Transverse colon (tissue), 4 donors: ENCODE results near the gene ROGDI. TPM values are rescaled to one million over a fixed set of nuclear protein-coding genes. Genes with fewer than 3 reads are reported as not detected.

ENCODE experiments used
- DNase-seq: peaks from one replicate; pipeline ENCODE4 v3.0.0-alpha.2; 2019
- H3K27ac ChIP-seq, 4 donors: fragments of 200-600 bp; sonication (generic); 2 replicates each; pipeline ENCODE4 v1.5.1; 2016 to 2018; ENCODE audit warnings: inconsistent platforms in 4 of 4
- H3K27me3 ChIP-seq: fragments of 200-600 bp; sonication (generic); 2 replicates; pipeline ENCODE4 v1.5.1; 2017; ENCODE audit warnings: inconsistent platforms
- H3K36me3 ChIP-seq, 4 donors: fragments of 200-600 bp; sonication (generic); 2 replicates each; pipeline ENCODE4 v1.5.1; 2017 to 2019; ENCODE audit warnings: inconsistent platforms in 4 of 4
- H3K4me1 ChIP-seq, 4 donors: fragments of 200-600 bp; sonication (generic); 2 replicates each; pipeline ENCODE4 v1.5.1; 2017 to 2020; ENCODE audit warnings: inconsistent platforms in 4 of 4
- H3K4me3 ChIP-seq, 4 donors: fragments of 200-600 bp; sonication (generic); 1 replicate in 1 of 4; 2 replicates in 3 of 4; pipeline versions ENCODE4 v1.5.1 to v1.6.1; 2017 to 2019; ENCODE audit warnings: inconsistent platforms in 4 of 4
- H3K9me3 ChIP-seq, 2 donors: fragments of 200-600 bp; sonication (generic); 2 replicates each; pipeline ENCODE4 v1.5.1; 2017 to 2019; ENCODE audit warnings: inconsistent platforms in 2 of 2
- EP300 ChIP-seq: sonication (generic); formaldehyde crosslinking; IDR thresholded peaks from one replicate; pipeline ENCODE4 v1.6.1; 2017; ENCODE audit warnings: antibody characterized with exemption, low read depth
- POLR2A ChIP-seq: fragments of 450-650 bp; IDR thresholded peaks from one replicate; pipeline ENCODE4 v1.6.1; 2016; ENCODE audit warnings: antibody characterized with exemption, mild to moderate bottlenecking, moderate library complexity
- POLR2AphosphoS5 ChIP-seq, 3 donors: sonication (generic); formaldehyde crosslinking; IDR thresholded peaks; one replicate each; pipeline ENCODE4 v1.6.1; 2016; ENCODE audit warnings: antibody characterized with exemption in 3 of 3
- WGBS, 2 donors: methylation state at CpG; one replicate each; pipeline ENCODE4 v1.1.5; 2018; ENCODE audit warnings: low coverage in 1 of 2; 5-methylcytosine and 5-hydroxymethylcytosine counted together
- in situ Hi-C, 4 donors: fragments of 200-750 bp; cut with MboI; loops; one replicate each; pipeline versions ENCODE4 v1.15.0 to v1.15.1; 2017; ENCODE audit warnings: low sequenced_read_pairs in 3 of 4, low pct_ligation_motif_present in 1 of 4, low pct_unique_long_range_greater_than_20kb in 1 of 4
- intact Hi-C: fragments of 100-400 bp; cut with DNase I; formaldehyde crosslinking; loops from one replicate; pipeline ENCODE4 v1.15.1; 2023; ENCODE audit warnings: low total_unique reads
- total RNA-seq, 4 donors: library from RNA; depleted of rRNA; stranded (reverse); fragments of >200 nt; gene quantifications; one replicate each; pipeline ENCODE4 v1.1.0, GENCODE V29; 2016
- TF ChIP-seq, protein P1 (sequence below), 5 experiments: fragments of 200-600 bp in 3 of 5; fragments of 450-650 bp in 2 of 5; sonication (generic) in 3 of 5; IDR thresholded peaks; 1 replicate in 2 of 5; 2 replicates in 3 of 5; pipeline ENCODE4 v1.5.1; 2016 to 2017; ENCODE audit warnings: antibody characterized with exemption in 5 of 5, inconsistent platforms in 3 of 5, mild to moderate bottlenecking in 2 of 5, moderate library complexity in 1 of 5

Gene ROGDI
- total RNA-seq, 4 donors from 2014 or later, result 28.1 to 75.2 (median 43.7) TPM

DNA sequence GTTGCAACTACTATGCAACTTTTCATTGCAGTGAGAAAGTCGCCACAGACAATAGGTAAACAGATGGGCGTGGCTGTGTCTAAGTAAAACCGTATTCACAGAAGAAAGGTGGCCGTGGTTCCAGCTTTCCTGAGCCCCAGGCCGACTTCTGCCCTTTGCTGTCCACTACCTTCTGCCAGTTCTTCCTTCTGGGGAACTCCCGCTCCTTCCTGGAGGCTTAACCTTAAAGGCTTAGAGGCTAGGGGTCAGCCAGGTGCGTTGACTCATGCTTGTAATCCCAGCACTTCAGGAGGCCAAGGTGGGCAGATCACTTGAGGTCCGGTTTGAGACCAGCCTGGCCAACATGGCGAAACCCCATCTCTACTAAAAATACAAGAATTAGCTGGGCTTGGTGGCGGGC is 12.2 kb downstream of the ROGDI start:
- TF ChIP-seq EP300 (no peak), POLR2AphosphoS5 (IDR thresholded peaks at IDR 0.05) (no peak), POLR2A (no peak)
- TF ChIP-seq, protein P1, sequence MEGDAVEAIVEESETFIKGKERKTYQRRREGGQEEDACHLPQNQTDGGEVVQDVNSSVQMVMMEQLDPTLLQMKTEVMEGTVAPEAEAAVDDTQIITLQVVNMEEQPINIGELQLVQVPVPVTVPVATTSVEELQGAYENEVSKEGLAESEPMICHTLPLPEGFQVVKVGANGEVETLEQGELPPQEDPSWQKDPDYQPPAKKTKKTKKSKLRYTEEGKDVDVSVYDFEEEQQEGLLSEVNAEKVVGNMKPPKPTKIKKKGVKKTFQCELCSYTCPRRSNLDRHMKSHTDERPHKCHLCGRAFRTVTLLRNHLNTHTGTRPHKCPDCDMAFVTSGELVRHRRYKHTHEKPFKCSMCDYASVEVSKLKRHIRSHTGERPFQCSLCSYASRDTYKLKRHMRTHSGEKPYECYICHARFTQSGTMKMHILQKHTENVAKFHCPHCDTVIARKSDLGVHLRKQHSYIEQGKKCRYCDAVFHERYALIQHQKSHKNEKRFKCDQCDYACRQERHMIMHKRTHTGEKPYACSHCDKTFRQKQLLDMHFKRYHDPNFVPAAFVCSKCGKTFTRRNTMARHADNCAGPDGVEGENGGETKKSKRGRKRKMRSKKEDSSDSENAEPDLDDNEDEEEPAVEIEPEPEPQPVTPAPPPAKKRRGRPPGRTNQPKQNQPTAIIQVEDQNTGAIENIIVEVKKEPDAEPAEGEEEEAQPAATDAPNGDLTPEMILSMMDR (IDR thresholded peaks at IDR 0.05), result no peak
- Histone ChIP-seq H3K4me3 (no peak overlapping the region), H3K36me3 (no peaks in the 10 kb centered on the region), H3K27me3 (no peaks in the 10 kb centered on the region), H3K9me3 (no peaks in the 10 kb centered on the region), H3K27ac (no peak overlapping the region), H3K4me1 (peaks cover 0 to 7% (median 0%) of the 10 kb centered on the region in 4 donors)
- in situ Hi-C loops, result no loop called here
- no peak for DNase-seq
- intact Hi-C loops, result no loop called here
- WGBS, 2 donors, result 58% methylated on average over 10 of the region's 10 CpGs; no CpG with 5 or more reads in 1 of the 2 donors

DNA sequence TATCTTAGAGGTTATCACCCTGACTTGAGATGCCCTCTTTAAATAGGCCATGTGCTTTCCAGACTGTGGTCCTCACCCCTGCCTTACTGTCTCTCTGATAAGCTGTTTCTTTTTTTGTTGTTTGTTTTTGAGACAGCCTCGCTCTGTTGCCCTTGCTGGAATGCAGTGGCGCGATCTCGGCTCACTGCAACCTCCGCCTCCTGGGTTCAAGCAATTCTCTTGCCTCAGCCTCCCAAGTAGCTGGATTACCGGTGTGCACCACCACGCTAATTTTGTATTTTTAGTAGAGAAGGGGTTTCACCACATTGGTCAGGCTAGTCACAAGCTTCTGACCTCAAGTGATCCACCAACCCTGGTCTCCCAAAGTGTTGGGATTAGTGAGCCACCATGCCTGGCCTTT is 13.5 kb downstream of the ROGDI start:
- 83 to 87% methylated on average over 7 of the region's 7 CpGs for WGBS, 2 donors
- H3K27me3 ChIP-seq, result no peaks in the 10 kb centered on the region
- H3K36me3 ChIP-seq, result no peaks in the 10 kb centered on the region
- TF ChIP-seq POLR2AphosphoS5 (IDR thresholded peaks at IDR 0.05), result no peak
- no peak overlapping the region for H3K4me3 ChIP-seq
- in situ Hi-C loops, result no loop called here
- H3K9me3 ChIP-seq, result no peaks in the 10 kb centered on the region
- no peak overlapping the region for H3K27ac ChIP-seq
- no peak for DNase-seq
- intact Hi-C loops, result no loop called here
- H3K4me1 ChIP-seq, result peaks cover 0 to 7% (median 0%) of the 10 kb centered on the region in 4 donors

DNA sequence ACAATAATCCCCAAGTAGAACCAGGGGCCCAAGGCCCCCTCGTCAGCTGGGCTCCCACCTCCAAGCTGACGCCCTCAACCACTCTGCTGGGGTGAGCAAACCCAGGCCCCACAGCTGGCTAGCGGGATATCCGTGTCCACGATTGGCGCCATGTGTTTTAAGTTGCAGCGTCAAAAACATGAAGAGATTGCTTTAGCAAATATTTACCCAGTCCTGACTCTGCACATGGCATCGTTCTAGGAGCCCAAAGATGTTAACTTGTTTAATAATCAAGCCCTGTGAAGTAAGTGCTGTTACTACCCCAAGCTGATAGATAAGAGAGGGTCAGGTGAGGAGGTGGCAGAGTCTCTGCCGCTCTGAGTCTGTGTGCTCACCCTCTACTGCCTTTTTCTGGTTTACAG is 13.9 kb downstream of the ROGDI start:
- H3K27me3 ChIP-seq, result no peaks in the 10 kb centered on the region
- in situ Hi-C loops (no loop called here), intact Hi-C loops (no loop called here)
- H3K27ac ChIP-seq, result no peak overlapping the region
- no peaks in the 10 kb centered on the region for H3K36me3 ChIP-seq
- DNase-seq, result no peak
- TF ChIP-seq POLR2A (no peak), POLR2AphosphoS5 (IDR thresholded peaks at IDR 0.05) (no peak), EP300 (no peak)
- TF ChIP-seq, protein P1 (IDR thresholded peaks at IDR 0.05), result no peak
- H3K4me1 ChIP-seq, result peaks cover 0 to 7% (median 0%) of the 10 kb centered on the region in 4 donors
- 17 to 58% methylated on average over 1 to 9 of the region's 9 CpGs for WGBS, 2 donors
- no peaks in the 10 kb centered on the region for H3K9me3 ChIP-seq
- H3K4me3 ChIP-seq, result no peak overlapping the region

DNA sequence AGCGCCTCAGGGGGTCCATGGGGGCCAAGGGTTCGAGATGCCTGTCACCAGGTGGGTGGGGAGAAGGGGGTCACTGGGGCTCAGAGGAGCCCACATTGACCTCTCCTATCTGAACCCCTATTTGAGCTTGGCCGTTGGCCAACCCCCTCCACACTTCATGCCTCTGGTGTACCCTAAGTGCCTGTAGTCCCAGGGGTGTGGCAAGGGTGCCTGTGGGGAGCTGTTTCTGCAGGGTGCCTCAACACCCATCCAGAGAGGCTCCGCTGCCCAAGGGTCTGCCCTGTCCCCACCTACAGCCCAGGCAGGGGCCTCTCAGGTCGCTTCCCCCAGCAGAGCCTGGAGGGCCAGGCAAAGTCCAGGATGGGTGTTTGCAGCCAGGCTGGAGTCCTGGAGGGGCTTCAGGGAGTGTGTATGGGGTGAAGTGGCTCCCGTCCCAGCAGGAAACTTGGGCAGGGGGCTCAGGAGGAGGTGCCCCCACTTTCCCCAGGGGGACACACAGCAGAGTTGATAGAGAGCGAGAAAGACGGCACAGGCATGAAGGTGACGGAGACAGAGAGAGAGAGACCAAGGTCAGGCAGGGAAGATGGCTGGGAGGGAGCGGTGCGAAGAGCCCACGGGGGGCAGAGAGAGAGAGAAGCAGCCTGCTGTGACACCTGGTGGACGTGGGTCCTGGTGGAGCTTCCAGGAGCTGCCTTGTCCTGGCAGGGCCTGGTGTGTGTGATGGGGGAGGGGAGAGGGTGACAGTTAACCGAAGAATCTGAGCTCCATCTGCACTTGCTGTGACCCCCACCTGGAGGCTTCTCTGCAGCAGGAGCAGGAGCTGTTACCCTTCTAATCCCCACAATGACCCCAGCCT is 14.6 kb downstream of the ROGDI start, which contains the start of gene SEPTIN12:
Gene SEPTIN12, minus strand, starts transcription at position 719 of the 856 bp plus-strand sequence. Its CDS starts 700 bp downstream, at position 19.
- TF ChIP-seq, protein P1 (IDR thresholded peaks at IDR 0.05), result no peak
- TF ChIP-seq EP300, result no peak
- TF ChIP-seq POLR2AphosphoS5 (IDR thresholded peaks at IDR 0.05), result no peak
- TF ChIP-seq POLR2A, result no peak
- 77 to 82% methylated on average over 6 to 14 of the region's 14 CpGs for WGBS, 2 donors
- Histone ChIP-seq H3K4me3 (no peak within 1 kb of the TSS), H3K4me1 (peaks cover 0 to 7% (median 0%) of the 10 kb centered on the region in 4 donors), H3K27ac (no peak within 1 kb of the TSS), H3K36me3 (no peaks in the 10 kb centered on the region), H3K27me3 (no peaks in the 10 kb centered on the region), H3K9me3 (no peaks in the 10 kb centered on the region)
- intact Hi-C loops, result no loop called here
- DNase-seq, result no peak
- in situ Hi-C loops, result no loop called here
